HG02943 (cell line): Measurements from ENCODE around the gene TMEM131.

Experiments
- ATAC-seq: cut with Tn5 transposase; IDR thresholded peaks from one replicate; pipeline ENCODE4 v1.9.1; 2021; ENCODE audit warnings: mild to moderate bottlenecking, low read depth, moderate library complexity; ENCODE audit not compliant: unreplicated experiment

The TMEM131 gene

DNA sequence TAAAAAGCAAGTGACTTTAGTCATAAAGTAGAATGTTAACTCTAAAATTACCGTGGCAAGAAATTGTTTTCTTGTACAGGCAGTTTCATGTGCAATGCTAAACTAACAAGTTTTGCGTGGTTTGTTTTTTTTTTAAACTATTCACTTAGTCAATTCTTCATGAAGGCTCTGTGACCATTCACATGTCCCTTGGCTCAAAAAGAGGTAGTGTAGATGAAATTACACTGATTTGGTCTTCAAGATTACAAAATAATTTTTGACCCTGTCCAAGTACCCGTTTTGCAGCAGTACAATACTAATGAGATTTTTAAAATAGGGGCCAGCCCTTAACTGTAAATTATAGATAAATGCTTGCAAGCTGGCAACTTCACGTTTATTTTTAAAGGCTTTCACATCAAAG, 1.3 kb downstream of the TMEM131 start:
- no peak for ATAC-seq

DNA sequence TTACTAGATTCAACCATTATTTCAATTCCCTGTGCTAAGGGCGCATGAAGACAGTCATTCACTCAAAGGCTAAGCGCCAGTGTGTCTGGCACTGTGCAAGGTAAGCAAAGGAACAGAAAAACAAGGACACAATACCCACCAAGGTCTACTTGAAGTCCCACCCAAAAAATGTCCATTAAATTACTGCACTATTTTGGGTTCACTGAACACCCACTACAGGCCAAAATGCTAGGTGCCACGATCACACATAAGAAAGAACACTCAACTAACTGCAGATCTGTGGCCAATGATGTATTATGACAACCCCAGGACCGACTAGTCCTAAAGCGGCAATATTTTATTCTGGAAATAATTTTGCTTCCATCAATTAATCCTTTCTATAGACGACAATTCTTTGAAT, 1.8 kb downstream of the TMEM131 start:
- no peak for ATAC-seq

DNA sequence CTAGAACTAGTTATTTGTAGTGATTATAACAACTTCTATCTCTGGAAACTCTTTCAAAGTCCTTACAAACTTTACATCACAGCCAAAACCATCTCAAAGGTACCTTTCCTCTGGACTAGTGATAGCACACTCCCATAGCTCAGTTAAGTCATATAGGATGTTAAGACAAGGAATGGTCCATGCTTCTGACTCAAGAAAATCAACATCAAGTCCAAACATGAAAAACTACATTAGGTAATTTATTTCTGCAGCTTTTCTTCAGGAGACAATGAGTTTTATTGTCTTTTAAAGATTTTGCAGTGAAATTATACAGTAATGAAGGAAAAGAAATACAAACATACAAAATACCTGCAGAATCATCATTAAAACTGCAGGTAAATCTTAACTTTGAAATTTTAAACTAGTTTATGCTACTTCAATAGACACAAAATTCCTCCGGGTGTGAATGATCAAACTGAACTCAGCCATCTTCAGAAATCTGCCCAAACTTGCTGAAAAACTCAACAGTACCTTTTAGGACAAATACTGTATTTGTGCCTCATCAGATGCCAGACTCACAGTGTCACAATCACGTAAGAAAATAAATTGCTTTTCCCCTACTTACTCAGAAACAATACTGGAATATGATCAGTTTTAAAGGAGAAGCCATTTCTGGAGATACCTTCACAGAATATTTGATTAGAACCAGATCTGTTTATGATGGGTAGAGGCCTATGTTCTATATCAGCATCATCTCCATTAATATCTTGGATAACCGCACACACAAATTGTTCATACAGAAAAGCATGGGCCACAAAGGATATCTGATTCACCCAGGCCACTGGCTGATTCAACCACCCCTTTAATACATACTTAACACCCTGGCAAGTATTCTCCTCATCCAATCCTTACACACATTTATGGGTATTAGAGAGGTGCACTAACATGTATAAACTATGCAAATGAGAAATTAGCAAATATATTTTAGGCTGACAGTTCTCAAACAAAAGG, 2.6 kb downstream of the TMEM131 start:
- ATAC-seq = no peak

DNA sequence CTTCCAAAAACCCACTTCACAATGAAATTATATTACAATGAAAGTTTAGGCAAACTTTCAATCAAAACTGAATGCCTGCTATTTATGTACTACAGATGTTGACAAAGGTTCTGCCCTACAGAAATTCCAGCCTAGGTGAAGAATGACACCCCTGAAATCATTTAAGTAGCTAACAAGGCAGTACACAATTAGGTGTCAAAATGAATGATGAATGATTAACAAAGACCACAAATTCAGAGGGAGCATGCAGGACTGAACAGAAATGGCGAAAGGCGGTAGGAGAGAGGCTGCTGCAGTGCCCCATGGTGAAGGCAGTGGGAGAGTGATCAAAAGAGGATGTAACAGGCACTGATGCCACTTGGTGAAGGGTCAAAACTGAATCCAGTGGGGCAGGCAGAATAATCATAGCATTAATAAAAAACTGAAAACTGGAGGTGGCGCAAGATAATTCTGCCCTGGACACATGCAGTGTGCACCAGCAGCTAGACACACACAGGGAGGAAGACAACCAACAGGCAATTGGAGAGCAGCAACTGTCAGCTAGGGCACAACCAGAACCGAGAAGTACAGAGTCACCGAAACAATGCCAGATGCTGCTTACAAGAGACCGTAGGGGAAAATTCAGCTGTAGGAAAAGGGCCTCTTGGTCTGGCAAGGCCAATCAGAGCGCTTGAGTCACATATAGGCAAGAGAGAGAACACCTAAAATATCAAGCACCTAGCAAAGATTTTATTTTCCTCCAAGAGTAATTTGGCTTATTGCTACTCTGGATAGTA, 4.5 kb downstream of the TMEM131 start:
- ATAC-seq = no peak

DNA sequence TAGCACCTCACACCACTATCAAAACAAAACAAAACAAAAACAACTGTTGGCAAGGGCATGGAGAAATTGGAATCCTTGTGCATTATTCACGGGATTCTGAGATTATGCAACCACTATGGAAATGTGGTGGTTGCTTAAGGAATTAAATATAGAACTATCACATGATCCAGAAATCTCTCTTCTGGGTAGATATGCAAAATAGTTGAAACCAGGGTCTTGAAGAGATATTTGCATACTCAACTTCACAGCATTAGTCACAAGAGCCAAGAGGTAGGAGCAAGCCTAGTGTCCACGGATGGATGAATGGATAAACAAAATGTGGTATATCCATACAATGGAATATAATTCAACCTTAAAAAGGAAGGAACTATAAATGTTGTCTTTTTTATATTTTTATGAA, 7.0 kb downstream of the TMEM131 start:
- no peak for ATAC-seq

DNA sequence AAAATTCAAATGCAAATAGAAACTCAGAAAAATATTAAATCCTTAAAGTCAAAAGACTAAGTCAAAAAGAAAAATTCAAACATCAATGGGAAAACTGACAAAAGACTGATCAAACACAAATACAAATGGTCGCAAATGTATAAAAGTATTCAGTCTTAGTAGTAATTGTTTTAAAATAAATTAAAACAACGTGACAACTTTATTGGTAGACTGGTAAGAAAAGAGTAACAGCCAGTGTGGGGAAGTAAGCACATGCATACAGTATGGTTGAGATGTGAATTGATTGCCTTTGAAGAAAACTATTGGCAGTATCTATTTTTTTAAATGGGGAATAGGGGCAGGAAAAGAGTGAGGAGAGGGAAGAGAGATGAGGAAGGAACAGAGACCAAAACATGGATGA, 9.8 kb downstream of the TMEM131 start:
- ATAC-seq = no peak

DNA sequence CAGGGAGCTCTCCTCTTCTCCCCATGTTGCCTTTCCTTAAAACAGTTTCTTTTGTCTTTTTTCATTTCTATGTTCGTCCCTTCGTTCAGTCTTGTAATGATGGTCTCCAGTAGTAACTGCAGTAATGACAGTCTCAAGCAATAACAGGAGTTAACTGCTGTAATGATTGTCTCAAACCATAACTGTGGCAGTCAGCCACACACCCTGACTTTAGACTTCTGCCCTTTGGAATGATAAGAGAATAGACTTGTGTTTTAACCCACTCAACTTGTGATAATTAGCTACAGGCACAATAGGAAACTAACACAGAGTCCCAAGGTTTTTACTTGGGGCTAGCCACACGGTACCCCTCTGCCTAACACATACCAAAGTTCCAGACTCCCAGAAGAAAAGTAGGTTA, 12.1 kb downstream of the TMEM131 start:
- ATAC-seq = no peak

DNA sequence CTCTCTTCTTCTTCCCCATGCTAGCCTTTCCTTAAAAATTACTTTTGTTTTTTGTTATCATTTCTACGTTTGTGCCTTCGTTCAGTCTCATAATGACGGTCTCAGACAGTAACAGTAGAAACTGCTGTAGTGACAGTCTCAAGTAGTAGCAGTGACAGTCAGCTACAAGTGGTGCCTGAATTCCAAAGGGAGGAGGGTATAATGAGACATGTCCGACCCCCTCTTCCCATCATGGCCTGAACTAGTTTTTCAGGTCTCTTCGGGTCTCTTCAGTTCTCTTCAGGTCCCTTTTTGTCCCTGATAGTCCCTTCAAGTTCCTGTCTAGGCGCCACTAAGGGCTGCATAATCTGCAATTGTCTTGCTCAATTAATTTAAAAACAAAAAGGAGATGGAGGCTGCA, 12.6 kb downstream of the TMEM131 start:
- no peak for ATAC-seq

DNA sequence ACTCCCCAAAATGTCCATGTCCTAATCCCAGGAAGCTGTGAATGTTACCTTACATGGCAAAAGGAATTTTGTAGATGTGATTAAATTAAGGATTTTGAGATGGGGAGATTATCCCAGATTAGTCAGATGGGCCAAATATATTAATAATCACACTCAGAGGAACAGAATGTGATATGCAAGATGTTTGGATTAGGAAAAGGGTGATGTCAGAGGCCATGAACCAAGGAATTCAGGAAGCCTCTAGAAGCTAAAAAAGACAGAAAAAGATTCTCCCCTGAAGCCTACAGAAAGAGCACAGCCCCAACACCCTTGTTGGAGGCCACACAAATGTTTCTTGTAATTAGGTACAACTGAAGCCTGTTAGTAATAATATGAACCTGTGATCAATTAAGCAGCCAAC, 13.1 kb downstream of the TMEM131 start:
- ATAC-seq = no peak

DNA sequence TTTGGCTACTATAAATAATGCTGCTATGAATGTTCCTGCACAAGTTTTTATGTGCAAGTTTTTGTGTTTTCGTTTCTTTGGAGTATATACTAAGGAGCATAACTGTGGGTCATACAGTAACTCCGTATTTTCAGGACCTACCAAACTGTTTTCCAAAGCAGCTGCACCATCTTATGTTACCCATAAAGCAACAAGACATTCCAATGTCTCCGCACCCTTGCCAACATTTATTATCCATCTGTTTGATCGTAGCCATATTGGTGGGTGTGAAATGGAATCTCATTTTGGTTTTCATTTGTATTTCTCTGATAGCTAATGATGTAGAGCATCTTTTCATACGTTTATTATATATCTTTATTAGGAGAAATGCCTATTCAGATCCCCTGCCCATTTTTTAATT, 13.8 kb downstream of the TMEM131 start:
- ATAC-seq = no peak

DNA sequence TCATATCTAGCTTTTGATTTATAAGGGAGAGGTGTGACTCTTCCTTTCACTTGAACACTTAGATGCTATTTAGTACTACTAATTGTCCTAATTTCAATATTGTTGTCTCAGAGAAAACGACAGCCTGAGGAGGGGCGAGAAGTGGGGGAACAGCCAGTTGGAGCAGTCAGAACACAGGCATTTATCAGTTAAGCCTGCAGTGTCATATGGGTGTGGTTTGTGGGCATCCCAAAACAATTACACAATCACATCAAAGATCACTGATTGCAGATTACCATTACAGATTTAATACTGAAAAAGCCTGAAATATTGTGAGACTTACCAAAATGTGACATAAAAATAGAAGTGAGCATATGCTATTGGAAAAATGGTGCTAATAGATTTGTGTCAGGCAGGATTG, 15.8 kb downstream of the TMEM131 start:
- no peak for ATAC-seq

DNA sequence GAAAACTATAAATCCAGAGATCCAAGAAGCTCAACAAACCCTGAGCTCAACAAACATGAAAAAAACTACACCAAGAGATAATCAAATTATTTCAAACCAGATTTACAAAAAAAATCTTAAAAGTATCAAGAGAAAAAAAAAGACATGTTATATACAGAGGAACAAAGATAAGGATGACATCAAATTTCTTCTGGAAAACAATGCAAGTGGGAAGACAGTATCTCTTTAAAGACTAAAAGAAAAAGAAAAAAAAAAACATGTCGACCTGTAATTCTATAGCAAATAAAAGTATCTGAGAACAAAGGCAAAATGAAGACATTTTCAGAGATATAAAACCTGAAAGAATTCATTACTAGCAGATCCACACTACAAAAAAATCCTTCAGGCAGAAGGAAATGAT, 21.3 kb downstream of the TMEM131 start:
- ATAC-seq = no peak

DNA sequence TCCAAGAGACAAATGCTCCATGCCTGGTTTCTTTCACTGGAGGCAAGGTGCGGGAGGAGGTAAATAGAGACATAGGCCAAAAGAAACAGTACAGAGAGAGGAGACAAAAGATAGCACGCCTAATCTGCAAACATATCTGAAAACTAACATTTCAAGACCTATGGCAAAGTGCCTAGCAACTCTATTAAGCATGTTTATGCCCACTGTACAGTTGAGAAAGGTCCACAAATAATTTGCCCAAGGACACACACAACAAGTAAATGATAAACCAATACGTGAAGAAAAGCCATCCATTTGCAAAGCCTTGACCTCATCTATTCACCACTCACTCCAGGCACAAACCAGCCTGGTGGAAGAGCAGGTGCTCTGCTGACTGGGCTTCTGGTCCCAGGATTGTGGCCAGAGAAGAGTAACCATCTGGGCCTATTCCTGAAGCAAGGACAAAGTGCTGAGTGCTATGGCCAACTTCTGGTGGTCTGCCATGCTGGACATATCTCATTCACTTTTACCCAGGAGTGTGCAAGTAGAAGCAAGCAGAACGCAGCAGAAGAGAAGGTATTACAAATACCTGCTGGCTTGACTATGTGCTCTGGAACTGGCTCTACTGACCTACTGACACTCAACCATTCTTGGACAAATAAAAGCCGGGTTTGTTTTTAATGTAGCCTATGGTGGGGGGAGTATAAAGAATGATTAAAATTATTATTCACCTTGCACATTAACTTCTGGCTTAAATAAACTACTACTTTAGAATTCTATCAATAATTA, 25.3 kb downstream of the TMEM131 start:
- no peak for ATAC-seq

DNA sequence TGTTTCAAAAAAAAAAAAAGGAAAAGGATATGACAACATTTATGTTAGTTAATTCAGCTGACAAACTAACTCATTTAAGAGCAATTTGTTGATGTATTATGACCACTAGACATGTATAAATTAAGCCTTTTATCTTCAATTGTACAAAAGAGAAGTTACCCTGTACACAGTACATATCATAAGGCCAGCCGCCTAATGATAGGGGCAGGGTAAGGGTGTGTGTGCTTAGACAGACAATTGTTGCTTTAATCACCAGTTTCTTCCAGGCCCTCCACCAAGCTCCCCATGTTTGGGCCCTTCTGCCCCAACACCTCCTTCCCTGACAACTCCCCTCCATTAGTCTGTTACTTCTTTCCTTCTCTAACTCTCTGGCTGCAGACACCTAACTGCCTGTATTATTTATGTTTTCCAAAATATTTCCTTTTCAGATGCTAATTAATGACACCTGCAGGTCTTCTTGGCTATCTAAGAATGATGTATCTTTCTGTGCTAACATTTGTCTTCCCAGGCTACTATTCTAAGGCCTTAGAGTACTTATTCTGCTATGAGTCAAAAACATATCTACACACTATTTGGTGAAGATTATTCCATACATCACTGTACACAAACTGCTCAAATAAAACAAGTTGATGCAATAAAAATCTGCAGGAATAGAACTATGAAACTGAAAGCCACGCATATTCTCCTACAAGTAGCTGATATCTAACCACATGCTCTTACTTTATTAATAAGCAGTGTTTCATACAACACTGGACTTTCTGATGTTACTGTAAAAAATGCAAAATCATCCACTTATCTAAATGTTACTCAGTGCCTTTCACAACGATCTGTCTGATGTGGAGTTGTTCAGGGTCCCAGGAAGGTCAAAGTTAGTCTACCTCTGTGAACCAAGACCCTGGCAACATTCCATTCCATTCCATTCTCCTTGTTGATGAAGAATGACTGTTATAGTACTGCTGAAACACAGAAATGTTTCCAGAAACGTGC, 26.4 kb downstream of the TMEM131 start:
- ATAC-seq = no peak

DNA sequence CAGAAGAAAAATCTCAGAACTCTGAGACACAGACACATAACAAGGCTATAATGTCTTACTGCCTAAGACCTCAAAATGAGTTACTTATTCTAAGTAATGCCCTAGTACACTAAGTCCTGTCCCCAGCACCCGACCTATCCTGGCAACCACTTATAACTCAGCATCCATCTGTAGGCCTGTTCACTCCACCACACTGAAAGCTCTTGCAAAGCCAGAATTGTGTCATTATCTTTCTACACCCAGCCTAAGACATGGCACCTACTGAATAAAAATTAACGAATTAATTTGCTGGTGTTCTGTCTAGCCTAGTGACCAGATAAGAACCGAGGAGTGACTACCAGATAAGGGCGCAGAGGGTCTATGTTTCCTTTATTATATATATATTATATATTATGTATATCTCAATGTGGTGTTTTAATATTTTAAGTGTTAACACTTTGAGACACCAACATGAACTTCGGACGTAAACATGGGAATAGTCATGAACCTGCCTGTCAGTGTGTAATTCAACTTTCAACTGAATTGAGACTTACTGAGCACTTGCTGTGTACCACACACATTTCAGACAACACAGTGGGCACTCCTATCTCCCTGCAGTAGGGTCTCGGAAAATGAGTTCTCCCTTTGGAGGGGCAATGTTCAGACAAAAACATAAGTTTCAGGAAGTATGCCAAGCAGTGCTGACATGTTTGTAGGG, 27.7 kb downstream of the TMEM131 start:
- ATAC-seq = no peak

DNA sequence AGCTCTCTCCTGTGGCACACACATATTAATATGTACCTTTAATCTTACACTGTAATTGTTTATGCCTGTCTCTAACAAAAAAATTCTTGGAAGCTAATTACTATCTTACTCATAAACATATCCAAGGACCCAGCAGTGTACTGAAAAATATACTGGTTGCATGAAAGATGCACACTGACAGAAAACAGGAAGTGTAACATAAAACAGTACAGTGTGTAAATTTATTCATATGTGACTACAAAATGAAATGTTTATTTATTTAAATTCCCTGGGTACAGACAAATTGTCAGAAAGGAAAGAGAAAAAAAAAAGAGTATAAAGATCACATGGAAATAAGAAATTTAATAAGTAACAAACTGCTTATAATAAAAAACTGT, 28.5 kb downstream of the TMEM131 start:
- no peak for ATAC-seq

DNA sequence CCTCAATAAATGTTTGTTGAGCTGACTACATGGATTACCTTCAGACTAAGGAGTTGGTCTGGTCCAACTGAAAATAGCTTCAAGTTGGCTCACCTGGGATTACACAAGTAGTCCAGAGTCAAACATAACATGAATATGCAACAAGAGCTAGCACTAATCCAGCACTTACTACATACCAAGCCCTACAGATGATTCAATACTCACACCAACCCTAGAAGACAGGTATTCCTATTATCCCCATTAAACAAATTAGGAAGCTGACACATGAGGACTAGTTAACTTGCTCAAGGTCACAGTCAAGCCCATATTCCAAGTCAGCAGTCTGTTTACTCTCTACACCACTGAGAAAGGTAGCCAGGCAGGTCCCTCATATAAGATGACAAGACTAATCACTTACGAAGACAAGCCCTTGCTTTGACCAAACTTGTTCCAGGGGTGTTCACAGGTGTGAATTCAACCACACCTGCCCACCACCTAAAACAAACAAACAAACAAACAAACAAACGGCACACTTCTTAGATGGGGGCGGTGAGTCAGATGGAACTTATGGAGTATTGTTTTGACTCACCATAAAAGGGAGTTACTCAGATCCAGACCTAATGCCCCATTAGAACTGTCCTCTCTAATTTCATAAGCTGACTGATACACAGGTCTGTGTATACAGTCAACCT, 29.1 kb downstream of the TMEM131 start:
- ATAC-seq = no peak

DNA sequence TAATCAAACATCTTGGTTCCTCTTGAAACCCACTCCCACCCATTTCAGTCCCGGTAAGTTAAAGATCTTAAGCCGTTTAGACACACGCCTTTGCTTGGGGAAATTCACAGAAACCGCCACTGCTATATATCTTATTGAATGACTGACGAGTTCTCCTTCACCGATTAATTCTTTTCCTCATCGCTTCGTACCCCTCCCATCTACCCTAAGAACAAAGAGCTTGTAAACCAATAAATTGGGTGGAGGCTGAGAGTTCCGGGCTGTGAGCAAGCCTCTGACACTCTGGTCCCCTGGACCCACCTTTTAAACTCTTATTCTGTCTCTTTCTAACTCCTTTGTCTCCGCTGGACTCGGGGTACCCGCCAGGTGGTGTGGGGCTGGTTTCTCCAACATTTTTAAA, 30.6 kb downstream of the TMEM131 start:
- ATAC-seq = no peak

DNA sequence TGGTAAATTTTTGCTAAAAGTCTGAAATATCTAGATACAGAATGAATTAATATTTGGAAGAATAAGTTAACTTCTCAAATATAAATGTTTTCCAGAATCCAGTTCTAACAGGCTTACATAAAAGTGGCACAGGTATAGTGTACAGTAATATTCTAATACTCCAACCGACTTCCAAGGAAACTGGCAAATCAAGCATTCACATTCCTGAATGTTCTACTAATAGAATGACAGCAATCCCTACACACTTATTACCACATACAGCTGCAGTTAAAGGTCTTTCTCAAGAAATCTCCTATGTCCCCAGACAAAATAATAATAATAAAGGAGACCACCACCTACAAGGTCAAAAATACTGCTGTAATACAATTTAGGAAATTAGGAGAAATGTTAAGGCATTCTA, 31.9 kb downstream of the TMEM131 start:
- no peak for ATAC-seq
